Neural progenitor cell (in vitro differentiated cells): ENCODE data around the gene EIF2AK3. TPM values are rescaled to one million over a fixed set of nuclear protein-coding genes. Genes with fewer than 3 reads are reported as not detected.

Experiments used
- DNase-seq: peaks from one replicate; pipeline ENCODE4 v3.0.0-alpha.2; 2016; ENCODE audit warnings: low spot score
- H2AFZ ChIP-seq: fragments of 200-600 bp; sonication (generic); replicated peaks from 2 replicates; pipeline ENCODE4 v1.6.1; 2016; ENCODE audit warnings: antibody characterized with exemption
- H3F3A ChIP-seq: fragments of 200-600 bp; sonication (generic); 2 replicates; pipeline ENCODE4 v1.6.1; 2016; ENCODE audit warnings: antibody characterized with exemption, low read depth
- H3K27ac ChIP-seq: fragments of 200-600 bp; sonication (generic); 2 replicates; pipeline ENCODE4 v1.5.1; 2016; ENCODE audit warnings: mild to moderate bottlenecking
- H3K27me3 ChIP-seq: fragments of 200-600 bp; sonication (generic); 2 replicates; pipeline ENCODE4 v1.6.1; 2016; ENCODE audit warnings: mild to moderate bottlenecking, moderate library complexity
- H3K36me3 ChIP-seq: fragments of 200-600 bp; sonication (generic); 2 replicates; pipeline ENCODE4 v1.5.1; 2016
- H3K4me1 ChIP-seq: fragments of 200-600 bp; sonication (generic); 2 replicates; pipeline ENCODE4 v1.6.1; 2016; ENCODE audit warnings: mixed run types
- H3K4me2 ChIP-seq: fragments of 200-600 bp; sonication (generic); 2 replicates; pipeline ENCODE4 v1.6.1; 2016
- H3K4me3 ChIP-seq: fragments of 200-600 bp; sonication (generic); 2 replicates; pipeline ENCODE4 v1.5.1; 2016
- H3K79me2 ChIP-seq: fragments of 200-600 bp; sonication (generic); 2 replicates; pipeline ENCODE4 v1.6.1; 2016; ENCODE audit warnings: low read depth
- H3K9ac ChIP-seq: fragments of 200-600 bp; sonication (generic); 2 replicates; pipeline ENCODE4 v1.6.1; 2016
- H3K9me3 ChIP-seq: fragments of 200-600 bp; sonication (generic); 2 replicates; pipeline ENCODE4 v1.5.1; 2016; ENCODE audit warnings: low read depth
- H4K20me1 ChIP-seq: fragments of 200-600 bp; sonication (generic); 2 replicates; pipeline ENCODE4 v1.6.1; 2016; ENCODE audit warnings: low read depth
- H3K27ac Mint-ChIP-seq: 3 replicates; pipeline ENCODE4 v1.8.0; 2021; ENCODE audit warnings: mixed read lengths
- H3K27me3 Mint-ChIP-seq: 2 replicates; pipeline ENCODE4 v1.8.0; 2022; ENCODE audit warnings: low read depth, mild to moderate bottlenecking, inconsistent platforms, moderate library complexity, mixed read lengths; ENCODE audit not compliant: insufficient read depth
- H3K36me3 Mint-ChIP-seq: 3 replicates; pipeline ENCODE4 v1.8.0; 2021; ENCODE audit warnings: mixed read lengths
- H3K4me1 Mint-ChIP-seq: 3 replicates; pipeline ENCODE4 v1.8.0; 2021; ENCODE audit warnings: mixed read lengths
- H3K4me3 Mint-ChIP-seq: 3 replicates; pipeline ENCODE4 v1.8.0; 2021; ENCODE audit warnings: mild to moderate bottlenecking, moderate library complexity, mixed read lengths
- H3K9me3 Mint-ChIP-seq: 3 replicates; pipeline ENCODE4 v1.8.0; 2020; ENCODE audit warnings: mixed read lengths
- CTCF ChIP-seq: fragments of 200-600 bp; sonication (generic); IDR thresholded peaks from 2 replicates; pipeline ENCODE4 v1.5.1; 2017; ENCODE audit warnings: antibody characterized with exemption, mild to moderate bottlenecking
- EZH2 ChIP-seq: fragments of 200-600 bp; sonication (generic); IDR thresholded peaks from 2 replicates; pipeline ENCODE4 v1.6.1; 2017; ENCODE audit warnings: antibody characterized with exemption, mild to moderate bottlenecking, moderate library complexity
- EZH2phosphoT487 ChIP-seq: fragments of 200-600 bp; sonication (generic); IDR thresholded peaks from 2 replicates; pipeline ENCODE4 v1.6.1; 2017; ENCODE audit warnings: antibody characterized with exemption
- total RNA-seq: library from RNA; depleted of rRNA; stranded (reverse); fragments of >200 nt; gene quantifications from 2 replicates; pipeline ENCODE4 v1.2.3, GENCODE V29; 2015; ENCODE audit warnings: low replicate concordance

EIF2AK3 gene
- total RNA-seq, 1 donor from 2014 or later = 21.6 TPM

GRCh38 chr2:88658881-88659537 lies 31.7 kb upstream of the EIF2AK3 start:
- no peak for DNase-seq
- Histone ChIP-seq H4K20me1 (no peaks in the 10 kb centered on the region), H3K4me1 (no peaks in the 10 kb centered on the region), H3K9me3 (no peaks in the 10 kb centered on the region), H2AFZ (no peak overlapping the region), H3F3A (no peaks in the 10 kb centered on the region), H3K4me3 (no peak overlapping the region), H3K27me3 (no peaks in the 10 kb centered on the region), H3K79me2 (no peaks in the 10 kb centered on the region), H3K9ac (no peak overlapping the region), H3K4me2 (no peak overlapping the region), H3K27ac (no peak overlapping the region), H3K36me3 (no peaks in the 10 kb centered on the region)
- no peak overlapping the region for H3K27ac Mint-ChIP-seq
- H3K27me3 Mint-ChIP-seq = peaks cover 3% of the 10 kb centered on the region
- H3K36me3 Mint-ChIP-seq = no peaks in the 10 kb centered on the region
- H3K9me3 Mint-ChIP-seq = no peaks in the 10 kb centered on the region
- TF ChIP-seq EZH2 (no peak), CTCF (no peak), EZH2phosphoT487 (no peak)
- no peaks in the 10 kb centered on the region for H3K4me1 Mint-ChIP-seq
- no peak overlapping the region for H3K4me3 Mint-ChIP-seq

DNA sequence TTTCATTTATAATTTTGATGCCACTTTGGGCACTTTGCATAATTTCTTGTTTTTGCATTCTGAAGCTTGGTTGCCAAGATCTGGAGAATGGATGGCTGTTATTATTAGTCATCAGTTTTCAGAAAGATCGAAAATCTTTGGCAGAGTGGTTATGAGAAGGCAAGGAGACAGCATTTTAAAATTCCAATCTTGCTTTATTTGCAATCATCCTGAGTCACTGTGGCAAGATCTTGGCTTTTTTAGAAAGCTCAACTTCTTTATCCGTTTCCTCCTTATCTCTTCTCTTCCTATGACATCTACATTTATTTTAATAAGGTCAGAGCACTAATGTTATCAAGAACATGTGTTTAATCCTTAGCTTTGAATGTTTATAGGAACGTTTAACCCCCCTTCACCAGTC lies 31.1 kb upstream of the EIF2AK3 start:
- Histone ChIP-seq H3K4me1 (no peaks in the 10 kb centered on the region), H2AFZ (no peak overlapping the region), H3K36me3 (no peaks in the 10 kb centered on the region), H3F3A (no peaks in the 10 kb centered on the region), H3K79me2 (no peaks in the 10 kb centered on the region), H3K4me2 (no peak overlapping the region), H3K27me3 (no peaks in the 10 kb centered on the region), H4K20me1 (no peaks in the 10 kb centered on the region), H3K9me3 (no peaks in the 10 kb centered on the region), H3K9ac (no peak overlapping the region), H3K4me3 (no peak overlapping the region), H3K27ac (no peak overlapping the region)
- no peak for TF ChIP-seq EZH2phosphoT487
- TF ChIP-seq EZH2 = no peak
- no peak for TF ChIP-seq CTCF
- Mint-ChIP-seq H3K4me3 (no peak overlapping the region), H3K27me3 (no peaks in the 10 kb centered on the region), H3K36me3 (no peaks in the 10 kb centered on the region), H3K9me3 (no peaks in the 10 kb centered on the region), H3K4me1 (no peaks in the 10 kb centered on the region), H3K27ac (no peak overlapping the region)
- no peak for DNase-seq

DNA sequence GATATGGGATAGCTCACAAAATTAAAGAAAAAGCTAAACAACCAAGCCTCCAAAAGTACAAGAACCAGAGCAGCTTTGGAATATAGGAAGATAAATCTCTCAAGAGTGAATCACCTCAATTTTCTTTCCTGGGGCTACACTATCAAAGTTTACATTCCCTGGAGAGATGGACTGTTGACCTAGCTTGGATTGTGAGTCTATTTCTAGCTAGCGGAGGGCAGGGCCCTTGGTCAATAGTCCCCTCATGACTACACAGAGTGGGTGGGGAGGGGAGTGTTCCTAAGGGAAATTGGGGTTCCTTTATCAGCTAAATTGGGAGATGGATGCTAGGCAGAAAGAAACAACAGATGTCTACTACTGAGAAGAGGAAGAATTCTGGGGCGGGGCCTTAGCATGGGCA lies 29.9 kb upstream of the EIF2AK3 start:
- no peaks in the 10 kb centered on the region for H4K20me1 ChIP-seq
- Mint-ChIP-seq H3K4me3 (no peak overlapping the region), H3K36me3 (no peaks in the 10 kb centered on the region), H3K9me3 (no peaks in the 10 kb centered on the region), H3K27ac (no peak overlapping the region), H3K27me3 (no peaks in the 10 kb centered on the region), H3K4me1 (no peaks in the 10 kb centered on the region)
- no peak overlapping the region for H3K4me2 ChIP-seq
- no peak overlapping the region for H2AFZ ChIP-seq
- no peaks in the 10 kb centered on the region for H3K79me2 ChIP-seq
- no peaks in the 10 kb centered on the region for H3K4me1 ChIP-seq
- no peak for DNase-seq
- H3F3A ChIP-seq = no peaks in the 10 kb centered on the region
- no peak overlapping the region for H3K4me3 ChIP-seq
- no peak overlapping the region for H3K27ac ChIP-seq
- H3K36me3 ChIP-seq = no peaks in the 10 kb centered on the region
- H3K9me3 ChIP-seq = no peaks in the 10 kb centered on the region
- H3K27me3 ChIP-seq = no peaks in the 10 kb centered on the region
- no peak overlapping the region for H3K9ac ChIP-seq
- TF ChIP-seq EZH2phosphoT487 = no peak
- no peak for TF ChIP-seq EZH2
- no peak for TF ChIP-seq CTCF
